ENCODE measurements around the gene NEAT1. TPM values are rescaled to one million over a fixed set of nuclear protein-coding genes. Genes with fewer than 3 reads are reported as not detected.
"Not testable (repeated sequence)": the region's sequence is repeated elsewhere in the genome, so short reads cannot be mapped to it uniquely, and the experiment has no call there.

Gene NEAT1
- total RNA-seq, 2 experiments from 2014 or later: 593 to 683 TPM

DNA sequence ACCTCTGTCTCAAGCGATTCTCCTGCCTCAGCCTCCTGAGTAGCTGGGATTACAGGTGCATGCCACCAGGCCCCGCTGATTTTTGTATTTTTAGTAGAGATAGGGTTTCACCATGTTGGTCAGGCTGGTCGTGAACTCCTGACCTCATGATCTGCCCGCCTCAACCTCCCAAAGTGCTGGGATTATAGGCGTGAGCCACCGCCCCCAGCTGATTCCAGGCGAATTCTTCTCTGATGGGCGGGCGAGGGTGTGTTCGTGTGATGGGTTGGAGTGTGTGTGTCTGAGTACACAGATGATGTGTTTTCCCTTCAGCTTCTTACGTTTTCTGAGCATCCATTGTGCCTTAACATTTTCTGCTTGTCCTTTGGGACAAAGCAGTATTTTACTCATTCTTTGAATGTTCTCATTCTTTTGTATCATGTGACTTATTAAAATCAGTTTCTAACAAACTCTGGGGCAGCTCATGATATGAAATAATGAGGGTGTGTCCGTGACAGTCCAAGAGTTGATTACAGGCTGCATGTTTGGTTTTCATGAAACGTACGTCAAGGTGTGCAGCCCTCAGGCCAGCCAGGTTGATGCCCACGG, 9.4 kb upstream of the NEAT1 start:
- Mint-ChIP-seq H3K36me3 (peaks cover 17% of the 10 kb centered on the region), H3K4me1 (ENCODE audit: low read depth) (peaks cover 23% of the 10 kb centered on the region)
- POLR2A ChIA-PET: interaction anchor here (0.8 to 2.1 kb wide), 2 partner anchors 8 to 86 kb away, joined by 3 to 5 read pairs; partner anchors contain the start of gene MALAT1
- DNase-seq; H3K27ac Mint-ChIP-seq; intact Hi-C loops (cut with micrococcal nuclease); H3K9me3 Mint-ChIP-seq; H3K27me3 Mint-ChIP-seq; H3K4me3 Mint-ChIP-seq: not testable (repeated sequence)
- CTCF ChIA-PET: interaction anchor here (1.1 to 11.8 kb wide), 3 partner anchors 47 to 96 kb away, joined by 3 to 257 read pairs (median 3); no protein-coding TSS in a partner anchor

DNA sequence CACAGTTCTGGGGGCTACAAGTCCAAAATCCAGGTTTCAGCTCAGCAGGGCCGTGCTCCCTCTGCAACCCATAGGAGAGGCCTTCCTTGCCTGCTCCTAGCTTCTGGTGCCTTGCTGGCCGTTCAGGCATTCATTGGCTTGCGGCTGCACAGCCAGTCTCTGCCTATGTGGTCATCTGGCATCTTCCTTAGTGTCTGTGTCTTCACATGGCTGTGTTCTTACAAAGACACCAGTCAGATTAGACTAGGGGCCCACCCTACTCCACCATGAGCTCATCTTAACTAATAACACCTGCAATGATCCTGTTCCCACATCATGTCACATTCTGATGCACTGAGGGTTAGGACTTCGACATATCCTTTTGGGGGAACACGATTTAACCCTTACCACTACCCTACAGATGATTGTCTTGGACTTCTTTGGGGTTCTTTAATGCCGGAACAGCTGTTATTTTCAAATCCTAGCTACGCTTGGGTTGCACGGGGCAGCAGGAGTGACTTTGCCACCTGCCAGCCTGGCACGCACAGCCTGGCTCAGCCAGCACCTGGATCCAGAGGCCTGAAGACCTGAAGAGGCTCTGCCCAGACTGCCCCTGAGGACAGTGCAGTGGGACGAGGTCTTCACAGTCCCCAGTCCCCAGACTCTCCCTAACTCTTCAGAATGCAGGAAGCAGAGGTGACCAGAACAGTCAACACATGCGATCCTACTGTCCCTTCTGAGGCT, 7.7 kb upstream of the NEAT1 start:
- Mint-ChIP-seq H3K9me3 (no peaks in the 10 kb centered on the region), H3K4me3 (no peak overlapping the region), H3K36me3 (peaks cover 17% of the 10 kb centered on the region), H3K4me1 (ENCODE audit: low read depth) (peaks cover 31% of the 10 kb centered on the region), H3K27me3 (no peaks in the 10 kb centered on the region), H3K27ac (no peak overlapping the region)
- POLR2A ChIA-PET: interaction anchor here (0.8 to 17.4 kb wide), 6 partner anchors 10 to 85 kb away, joined by 4 to 4089 read pairs (median 15); partner anchors contain the start of genes FRMD8 and MALAT1
- intact Hi-C loops (cut with micrococcal nuclease): no loop called here
- DNase-seq: no peak
- CTCF ChIA-PET: interaction anchor here (0.7 to 11.8 kb wide), 19 partner anchors 9 to 125 kb away, joined by 3 to 257 read pairs (median 10); partner anchors contain the start of genes FRMD8, MALAT1, SCYL1 and SLC25A45

DNA sequence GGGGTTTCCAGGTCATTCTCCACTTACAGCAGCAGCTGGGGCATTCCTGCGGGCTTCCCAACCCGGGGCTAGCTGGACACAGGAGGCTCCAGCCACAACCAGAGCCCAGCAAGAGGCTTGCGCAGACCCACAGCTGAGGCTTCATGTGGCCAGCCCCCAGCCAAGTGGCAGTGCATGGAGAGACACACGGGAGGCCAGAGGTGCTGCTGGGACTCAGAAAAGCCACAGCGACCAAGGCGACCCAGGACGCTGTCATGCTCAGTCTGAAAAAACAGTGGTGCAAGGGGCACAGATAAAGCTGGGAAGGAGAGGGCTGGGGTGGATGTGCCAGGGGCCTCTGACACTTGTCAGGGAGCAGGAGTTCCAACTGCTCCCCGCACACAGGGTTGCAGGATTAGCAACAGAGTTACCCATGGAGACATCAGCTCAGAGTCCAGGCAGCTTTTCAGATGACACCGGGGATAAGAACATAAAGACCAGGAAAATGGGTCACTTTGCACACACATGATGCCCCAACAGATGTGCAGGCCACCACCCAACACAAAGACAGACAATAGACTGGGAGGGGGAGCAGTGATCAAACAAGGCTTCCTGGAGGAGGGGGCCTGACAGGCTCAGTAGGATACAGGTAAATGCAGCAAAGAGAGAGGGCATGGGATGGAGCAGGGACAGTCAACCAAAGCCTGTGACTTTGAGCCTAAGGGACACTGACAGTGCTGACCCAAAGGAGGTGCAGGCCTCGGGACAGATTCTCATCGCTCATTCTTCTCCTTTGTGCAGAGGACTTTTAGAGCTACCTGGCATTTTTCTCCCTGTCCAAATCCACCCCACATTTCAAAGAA, 6.9 kb upstream of the NEAT1 start:
- POLR2A ChIA-PET: interaction anchor here (0.6 to 17.4 kb wide), 11 partner anchors 10 to 150 kb away, joined by 3 to 4089 read pairs (median 4); partner anchors contain the start of genes FRMD8 and MALAT1
- Mint-ChIP-seq H3K27ac (peak overlapping the region; percentile 100), H3K9me3 (no peaks in the 10 kb centered on the region), H3K4me1 (ENCODE audit: low read depth) (peaks cover 35% of the 10 kb centered on the region), H3K36me3 (peaks cover 20% of the 10 kb centered on the region), H3K4me3 (peak overlapping the region; percentile 97), H3K27me3 (no peaks in the 10 kb centered on the region)
- no peak for DNase-seq
- CTCF ChIA-PET: interaction anchor here (0.5 to 11.8 kb wide), 34 partner anchors 9 to 143 kb away, joined by 3 to 257 read pairs (median 5); partner anchors contain the start of genes FRMD8, MALAT1, SCYL1 and SLC25A45
- intact Hi-C loops (cut with micrococcal nuclease): loop anchor here (1.0 to 2.0 kb wide), 4 partner anchors 17 to 95 kb away; no protein-coding TSS in a partner anchor

- Mint-ChIP-seq H3K27me3 (no peaks in the 10 kb centered on the region), H3K4me1 (ENCODE audit: low read depth) (peaks cover 37% of the 10 kb centered on the region), H3K27ac (peak overlapping the region; percentile 100), H3K4me3 (peak overlapping the region; percentile 97), H3K9me3 (no peaks in the 10 kb centered on the region), H3K36me3 (peaks cover 22% of the 10 kb centered on the region)
- intact Hi-C loops (cut with micrococcal nuclease): loop anchor here (1.0 to 2.0 kb wide), 4 partner anchors 16 to 94 kb away; no protein-coding TSS in a partner anchor
- ChIA-PET CTCF (interaction anchor here (0.5 to 11.8 kb wide), 38 partner anchors 9 to 177 kb away, joined by 3 to 257 read pairs (median 4); partner anchors contain the start of genes EHBP1L1, FRMD8, MALAT1 and SCYL1), POLR2A (interaction anchor here (0.6 to 17.4 kb wide), 11 partner anchors 11 to 150 kb away, joined by 3 to 4089 read pairs (median 4); partner anchors contain the start of genes FRMD8 and MALAT1)
- peak; percentile 96 for DNase-seq
Measured at GRCh38 chr11:65416341-65416824, 6.2 kb upstream of the NEAT1 start.

DNA sequence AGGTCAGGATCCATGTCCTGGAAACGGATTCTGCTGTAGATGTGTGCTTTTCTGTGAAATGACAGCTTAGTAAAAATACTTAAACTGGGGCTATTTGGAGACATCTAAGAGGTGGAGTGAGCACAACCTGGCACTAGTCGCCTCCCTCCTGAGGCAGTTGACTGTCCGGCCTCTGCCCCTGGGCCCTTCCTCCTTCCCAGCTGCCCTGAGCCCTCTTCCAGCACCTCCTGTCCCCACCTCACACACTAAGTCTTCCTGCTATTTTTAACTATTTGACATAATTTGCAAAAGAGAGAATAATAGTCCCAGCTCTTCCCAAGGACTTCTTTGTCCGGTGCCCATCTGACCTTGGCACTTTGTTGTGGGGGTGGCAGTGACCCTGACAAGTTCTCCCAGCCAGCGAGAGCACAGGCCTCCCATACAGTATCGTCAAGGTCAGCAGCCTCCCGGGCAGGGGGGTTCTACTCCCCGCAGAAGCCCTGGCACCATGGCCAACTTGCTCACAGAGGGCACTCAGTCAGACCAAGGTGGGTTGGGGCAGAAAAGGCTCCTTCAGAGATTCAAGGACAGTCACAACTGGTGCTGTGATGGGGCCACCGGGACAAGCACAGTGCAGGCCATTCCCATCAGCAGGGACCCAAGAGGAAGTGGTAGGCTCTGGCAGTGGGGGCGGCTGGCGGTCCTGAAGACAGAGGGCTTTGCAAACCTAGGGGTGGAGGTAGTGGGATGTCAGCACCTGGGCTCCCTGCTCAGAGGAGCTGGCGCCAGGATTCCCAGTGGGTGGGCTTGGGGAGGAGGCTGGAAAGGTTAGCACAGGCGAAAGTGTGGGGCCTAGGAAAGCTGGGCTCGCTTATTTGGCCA, 5.5 kb upstream of the NEAT1 start:
- Mint-ChIP-seq H3K36me3 (peaks cover 22% of the 10 kb centered on the region), H3K9me3 (no peaks in the 10 kb centered on the region), H3K4me3 (peak overlapping the region; percentile 97), H3K4me1 (ENCODE audit: low read depth) (peaks cover 37% of the 10 kb centered on the region), H3K27me3 (no peaks in the 10 kb centered on the region), H3K27ac (peak overlapping the region; percentile 100)
- intact Hi-C loops (cut with micrococcal nuclease): loop anchor here (1.0 to 2.0 kb wide), 4 partner anchors 16 to 93 kb away; no protein-coding TSS in a partner anchor
- CTCF ChIA-PET: interaction anchor here (0.8 to 11.8 kb wide), 32 partner anchors 9 to 177 kb away, joined by 3 to 257 read pairs (median 6); partner anchors contain the start of genes EHBP1L1, FRMD8, MALAT1 and SLC25A45
- POLR2A ChIA-PET: interaction anchor here (0.6 to 17.4 kb wide), 10 partner anchors 10 to 149 kb away, joined by 3 to 4089 read pairs (median 6); partner anchors contain the start of genes FRMD8 and MALAT1
- peak; percentile 57 for DNase-seq

DNA sequence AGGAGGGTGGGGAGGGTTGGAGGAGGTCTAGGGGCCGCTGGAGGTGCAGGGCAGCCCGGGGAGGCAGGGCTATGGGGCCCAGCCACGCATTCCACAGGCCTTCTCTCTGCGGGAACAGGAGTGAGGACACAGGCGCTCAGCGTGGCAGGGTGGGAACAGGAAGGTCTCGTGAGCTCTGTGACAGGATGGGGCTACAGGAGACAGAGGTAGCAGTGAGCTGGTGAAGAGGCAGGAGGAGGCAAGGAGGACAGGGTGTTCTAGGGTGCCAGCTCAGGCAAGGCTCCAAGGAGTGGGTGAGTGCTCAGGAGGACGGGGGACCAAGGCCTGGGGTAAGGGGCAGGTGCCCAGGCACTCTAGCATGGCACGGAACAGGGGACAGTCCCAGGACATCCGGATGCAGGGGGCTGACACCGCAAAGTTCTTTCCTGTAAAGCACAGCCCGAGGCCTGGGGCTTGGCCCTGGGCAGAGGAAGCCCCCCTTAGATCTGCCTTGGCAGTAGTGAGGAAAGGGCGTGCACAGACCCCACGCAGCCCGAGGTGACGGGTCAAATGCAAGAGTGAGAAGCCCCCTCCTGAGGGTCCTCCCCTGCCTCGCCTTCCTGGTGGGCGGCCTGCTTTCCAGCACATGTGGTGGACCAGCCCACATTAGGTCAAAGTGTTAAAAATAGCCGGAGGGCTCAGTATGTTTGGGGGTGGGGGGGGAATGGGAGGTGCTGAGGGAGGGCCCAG, 4.7 kb upstream of the NEAT1 start:
- Mint-ChIP-seq H3K27me3 (peaks cover 6% of the 10 kb centered on the region), H3K36me3 (peaks cover 27% of the 10 kb centered on the region), H3K4me3 (peak overlapping the region; percentile 97), H3K9me3 (peaks cover 4% of the 10 kb centered on the region), H3K27ac (peak overlapping the region; percentile 100), H3K4me1 (ENCODE audit: low read depth) (peaks cover 42% of the 10 kb centered on the region)
- peak; percentile 70 for DNase-seq
- POLR2A ChIA-PET: interaction anchor here (1.4 to 17.4 kb wide), 9 partner anchors 9 to 159 kb away, joined by 3 to 4089 read pairs (median 10); partner anchors contain the start of genes EHBP1L1, FRMD8, MALAT1 and SCYL1
- intact Hi-C loops (cut with micrococcal nuclease): loop anchor here (1.0 to 2.0 kb wide), 4 partner anchors 8 to 54 kb away; partner anchors contain the start of gene SLC25A45
- CTCF ChIA-PET: interaction anchor here (1.0 to 11.8 kb wide), 14 partner anchors 10 to 170 kb away, joined by 3 to 257 read pairs (median 18); partner anchors contain the start of genes FRMD8, MALAT1 and SLC25A45

DNA sequence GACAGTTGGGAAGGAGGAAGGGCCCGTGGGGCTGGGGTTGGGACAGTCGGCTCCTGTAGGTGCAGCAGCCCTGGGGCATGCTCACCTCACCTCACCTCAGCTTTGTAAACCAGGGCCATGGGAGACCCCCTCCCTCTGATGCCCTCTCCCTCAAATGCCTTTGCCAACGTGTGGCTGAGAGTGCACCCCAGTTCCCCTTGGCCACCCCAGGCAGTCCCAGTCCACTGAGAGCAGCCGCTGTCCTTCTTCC, 4.2 kb upstream of the NEAT1 start:
- H3K36me3 Mint-ChIP-seq: peaks cover 30% of the 10 kb centered on the region
- H3K27me3 Mint-ChIP-seq: peaks cover 8% of the 10 kb centered on the region
- H3K4me3 Mint-ChIP-seq: peak overlapping the region; percentile 97
- H3K27ac Mint-ChIP-seq: peak overlapping the region; percentile 100
- peaks cover 44% of the 10 kb centered on the region for H3K4me1 Mint-ChIP-seq (ENCODE audit: low read depth)
- intact Hi-C loops (cut with micrococcal nuclease): loop anchor here (1.0 kb wide), 3 partner anchors 8 to 54 kb away; partner anchors contain the start of gene SLC25A45
- DNase-seq: no peak
- ChIA-PET POLR2A (interaction anchor here (0.9 to 17.4 kb wide), 11 partner anchors 9 to 197 kb away, joined by 3 to 4089 read pairs (median 10); partner anchors contain the start of genes EHBP1L1, MALAT1, PCNX3 and POLA2), CTCF (interaction anchor here (1.3 to 11.8 kb wide), 7 partner anchors 12 to 90 kb away, joined by 3 to 257 read pairs (median 32); partner anchors contain the start of genes MALAT1 and SLC25A45)
- peaks cover 5% of the 10 kb centered on the region for H3K9me3 Mint-ChIP-seq

GRCh38 chr11:65418681-65419459, 3.7 kb upstream of the NEAT1 start:
- peak overlapping the region; percentile 97 for H3K4me3 Mint-ChIP-seq
- H3K9me3 Mint-ChIP-seq: peaks cover 8% of the 10 kb centered on the region
- ChIA-PET POLR2A (interaction anchor here (0.6 to 17.4 kb wide), 20 partner anchors 8 to 196 kb away, joined by 3 to 4089 read pairs (median 4); partner anchors contain the start of genes EHBP1L1, MALAT1, PCNX3 and POLA2), CTCF (interaction anchor here (1.1 to 11.8 kb wide), 7 partner anchors 37 to 169 kb away, joined by 3 to 257 read pairs (median 16); partner anchors contain the start of genes MALAT1 and SLC25A45)
- H3K27me3 Mint-ChIP-seq: peaks cover 12% of the 10 kb centered on the region
- intact Hi-C loops (cut with micrococcal nuclease): loop anchor here (1.0 kb wide), 3 partner anchors 7 to 53 kb away; partner anchors contain the start of gene SLC25A45
- peaks cover 47% of the 10 kb centered on the region for H3K4me1 Mint-ChIP-seq (ENCODE audit: low read depth)
- peaks cover 35% of the 10 kb centered on the region for H3K36me3 Mint-ChIP-seq
- DNase-seq: peak; percentile 97
- H3K27ac Mint-ChIP-seq: peak overlapping the region; percentile 100

DNA sequence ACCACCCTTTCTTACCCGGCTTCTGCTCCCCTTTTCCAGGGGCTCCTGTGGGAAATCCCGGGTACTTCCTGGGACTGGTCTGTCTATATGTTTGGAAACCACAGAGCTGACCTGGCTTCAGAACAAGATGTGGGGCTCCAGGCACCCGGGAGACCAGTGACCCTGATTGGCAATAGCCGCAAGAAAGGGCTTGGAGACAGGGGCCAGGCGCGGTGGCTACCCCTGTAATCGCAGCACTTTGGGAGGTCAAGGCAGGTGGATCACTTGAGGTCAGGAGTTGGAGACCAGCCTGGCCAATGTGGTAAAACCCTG, 3.2 kb upstream of the NEAT1 start:
- intact Hi-C loops (cut with micrococcal nuclease): no loop called here
- H3K4me1 Mint-ChIP-seq (ENCODE audit: low read depth): peaks cover 49% of the 10 kb centered on the region
- peaks cover 16% of the 10 kb centered on the region for H3K27me3 Mint-ChIP-seq
- peaks cover 40% of the 10 kb centered on the region for H3K36me3 Mint-ChIP-seq
- peak overlapping the region; percentile 100 for H3K27ac Mint-ChIP-seq
- H3K9me3 Mint-ChIP-seq: peaks cover 11% of the 10 kb centered on the region
- CTCF ChIA-PET: interaction anchor here (1.1 to 11.8 kb wide), 6 partner anchors 38 to 168 kb away, joined by 3 to 257 read pairs (median 22); partner anchors contain the start of genes MALAT1 and SLC25A45
- POLR2A ChIA-PET: interaction anchor here (0.9 to 17.4 kb wide), 17 partner anchors 8 to 196 kb away, joined by 3 to 4089 read pairs (median 6); partner anchors contain the start of genes EHBP1L1, MALAT1, PCNX3 and POLA2
- DNase-seq: no peak
- peak overlapping the region; percentile 97 for H3K4me3 Mint-ChIP-seq
